BLaER1 (cell line): ENCODE results near the gene ISLR.

Experiments used
- H3K27ac ChIP-seq: shearing (Covaris generic); formaldehyde crosslinking; 2 replicates; pipeline ENCODE4 v1.8.1; 2022
- H3K27me3 ChIP-seq: shearing (Covaris generic); formaldehyde crosslinking; 2 replicates; pipeline ENCODE4 v1.8.1; 2022
- H3K36me3 ChIP-seq: shearing (Covaris generic); formaldehyde crosslinking; 2 replicates; pipeline ENCODE4 v1.8.1; 2022
- H3K4me1 ChIP-seq: shearing (Covaris generic); formaldehyde crosslinking; 2 replicates; pipeline ENCODE4 v1.8.1; 2022
- H3K4me2 ChIP-seq: shearing (Covaris generic); formaldehyde crosslinking; 2 replicates; pipeline ENCODE4 v1.8.1; 2022
- H3K4me3 ChIP-seq: shearing (Covaris generic); formaldehyde crosslinking; 2 replicates; pipeline ENCODE4 v1.8.1; 2022
- H3K9ac ChIP-seq: shearing (Covaris generic); formaldehyde crosslinking; 2 replicates; pipeline ENCODE4 v1.8.1; 2022
- H3K9me3 ChIP-seq: shearing (Covaris generic); formaldehyde crosslinking; 2 replicates; pipeline ENCODE4 v1.8.1; 2022
- H4K20me1 ChIP-seq: shearing (Covaris generic); formaldehyde crosslinking; 2 replicates; pipeline ENCODE4 v1.8.1; 2022
- Cebpa-rat ChIP-seq: shearing (Covaris generic); IDR thresholded peaks from 2 replicates; pipeline ENCODE4 v1.8.1; 2022

The ISLR gene

DNA sequence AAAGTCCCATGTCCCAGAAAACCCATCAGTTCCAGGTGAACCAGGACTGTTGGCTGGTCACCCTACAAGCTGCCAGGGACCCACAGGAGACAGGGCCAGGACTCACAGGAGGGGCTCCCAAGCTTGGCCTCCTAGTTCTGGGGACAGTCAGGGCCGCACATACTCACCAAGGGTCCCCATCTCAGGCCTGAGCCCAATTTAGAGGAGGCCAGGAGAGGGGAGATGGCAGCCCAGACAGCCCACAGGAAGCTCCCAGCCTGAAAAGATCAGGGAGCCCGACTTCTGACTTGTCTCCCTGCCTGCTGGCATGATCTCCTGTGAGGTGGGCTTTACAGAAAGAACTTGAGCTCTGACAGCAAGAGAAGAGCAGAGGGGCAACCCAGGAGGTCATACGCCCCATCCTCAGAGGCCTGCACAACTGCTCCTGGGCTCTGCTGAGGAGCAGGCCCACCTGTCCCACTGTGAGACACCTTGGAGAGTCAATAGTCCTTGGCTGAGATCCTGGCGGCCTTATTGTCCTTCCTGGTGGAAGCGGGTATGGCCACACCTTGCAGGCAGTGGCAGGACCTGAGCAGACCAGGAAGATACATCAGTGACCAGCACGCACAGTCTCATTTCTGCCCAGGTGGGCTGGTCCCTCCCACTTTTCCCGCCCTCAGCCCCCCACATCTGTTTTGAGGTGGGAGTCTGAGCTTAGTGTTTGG lies 2.5 kb upstream of the ISLR start:
- Histone ChIP-seq H4K20me1 (no peaks in the 10 kb centered on the region), H3K4me3 (no peak overlapping the region), H3K9me3 (no peaks in the 10 kb centered on the region), H3K36me3 (no peaks in the 10 kb centered on the region), H3K9ac (no peak overlapping the region), H3K4me2 (no peak overlapping the region), H3K27ac (no peak overlapping the region), H3K4me1 (no peaks in the 10 kb centered on the region), H3K27me3 (no peaks in the 10 kb centered on the region)
- no peak for TF ChIP-seq Cebpa-rat

DNA sequence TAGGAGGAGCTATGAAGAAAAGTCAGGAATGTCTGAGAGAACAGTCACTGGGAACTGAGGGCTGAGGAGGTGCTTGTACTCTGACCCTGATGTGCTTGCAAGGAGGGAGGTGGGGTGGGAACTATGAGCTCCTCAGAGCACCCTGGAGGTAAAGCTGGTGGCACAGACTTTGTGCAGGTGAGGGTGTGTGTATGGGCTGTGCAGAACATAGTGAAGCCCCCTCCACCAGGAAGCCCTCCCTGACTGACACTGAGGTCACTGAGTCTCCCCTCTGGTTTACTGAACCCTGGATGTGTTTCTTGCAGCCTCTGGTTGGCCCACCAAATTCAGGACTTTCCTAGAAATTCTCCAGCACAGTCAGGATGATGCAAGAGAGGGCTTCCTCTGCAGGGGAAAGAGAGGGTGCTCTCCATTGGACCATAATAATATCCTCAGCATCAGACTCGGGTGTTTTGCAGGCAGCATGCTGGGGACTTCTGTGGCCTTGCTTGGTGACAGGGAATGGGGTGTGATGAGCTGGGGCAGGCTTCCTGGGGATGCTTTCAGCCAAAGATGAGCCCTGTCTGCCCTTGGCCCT lies 1.5 kb upstream of the ISLR start:
- H3K36me3 ChIP-seq: no peaks in the 10 kb centered on the region
- no peak overlapping the region for H3K9ac ChIP-seq
- H3K4me2 ChIP-seq: no peak overlapping the region
- TF ChIP-seq Cebpa-rat: no peak
- H3K27ac ChIP-seq: no peak overlapping the region
- H4K20me1 ChIP-seq: no peaks in the 10 kb centered on the region
- H3K4me3 ChIP-seq: no peak overlapping the region
- H3K4me1 ChIP-seq: no peaks in the 10 kb centered on the region
- no peaks in the 10 kb centered on the region for H3K27me3 ChIP-seq
- H3K9me3 ChIP-seq: no peaks in the 10 kb centered on the region

DNA sequence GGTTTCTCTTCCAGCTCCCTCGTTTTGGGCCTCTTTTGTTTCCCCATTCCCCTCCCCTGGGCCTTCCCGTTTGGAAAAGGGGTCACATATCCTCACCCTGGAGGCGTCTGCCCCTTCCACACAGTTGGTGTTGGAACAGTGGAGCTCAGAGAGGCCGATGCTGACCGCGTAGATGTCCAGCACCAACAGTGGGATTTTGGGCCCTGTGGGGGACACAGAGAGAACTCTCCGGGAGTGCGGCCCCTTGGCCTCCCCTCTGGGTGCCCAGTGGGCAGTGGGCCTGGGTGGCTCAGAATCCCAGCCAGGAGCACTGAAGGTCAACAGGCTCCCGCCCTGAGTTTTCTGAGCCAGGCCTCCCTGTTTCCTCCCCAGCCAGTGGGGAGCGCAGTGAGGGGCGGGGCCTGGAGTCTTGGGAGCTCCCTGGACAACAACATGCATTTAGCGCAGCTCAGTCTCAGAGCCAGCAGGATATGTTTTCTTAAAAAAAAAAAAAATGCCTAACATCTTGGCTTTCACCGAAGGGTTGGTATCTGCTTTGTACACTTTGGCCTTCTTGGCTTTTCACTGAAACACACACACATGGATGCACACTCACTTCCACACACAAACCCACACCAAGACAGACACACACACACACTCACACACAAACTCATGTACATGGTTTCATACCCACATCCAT lies 670 bp upstream of the ISLR start:
- Histone ChIP-seq H3K27ac (no peak overlapping the region), H3K36me3 (no peaks in the 10 kb centered on the region), H4K20me1 (no peaks in the 10 kb centered on the region), H3K9ac (no peak overlapping the region), H3K4me2 (no peak overlapping the region), H3K9me3 (no peaks in the 10 kb centered on the region), H3K4me1 (no peaks in the 10 kb centered on the region), H3K4me3 (no peak overlapping the region), H3K27me3 (no peaks in the 10 kb centered on the region)
- no peak for TF ChIP-seq Cebpa-rat

DNA sequence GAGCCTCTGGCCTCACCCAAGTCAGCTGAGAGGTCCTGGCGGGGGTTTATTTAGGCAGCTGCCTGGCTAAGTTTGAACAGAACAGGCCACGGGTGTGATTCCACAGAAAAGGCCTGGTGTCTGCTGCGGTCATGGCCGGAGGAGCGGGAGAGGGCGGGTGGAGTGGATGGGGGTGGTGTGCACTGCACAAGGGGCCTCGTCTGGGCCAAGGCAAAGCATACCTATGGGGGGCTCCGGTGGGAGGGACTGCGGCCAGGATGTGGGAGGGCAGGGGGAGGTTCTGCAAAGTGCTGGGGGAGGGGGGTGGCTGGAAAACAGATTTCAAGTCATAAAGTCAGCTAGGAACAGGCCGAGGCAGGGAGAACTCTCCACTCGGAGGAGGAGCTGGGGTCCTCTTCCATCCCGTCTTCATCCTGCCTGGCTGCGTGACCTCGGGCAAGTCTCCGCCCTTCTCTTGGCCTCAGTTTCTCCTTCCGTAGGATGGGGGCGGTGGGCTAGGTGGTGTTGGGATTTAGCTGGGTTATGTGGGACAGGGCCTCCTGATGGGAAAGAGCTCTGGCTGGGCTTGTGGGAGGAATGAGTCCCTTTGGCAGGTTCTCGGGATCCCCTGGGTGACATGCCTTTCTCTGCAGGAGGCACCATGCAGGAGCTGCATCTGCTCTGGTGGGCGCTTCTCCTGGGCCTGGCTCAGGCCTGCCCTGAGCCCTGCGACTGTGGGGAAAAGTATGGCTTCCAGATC lies 878 bp downstream of the ISLR start:
- no peaks in the 10 kb centered on the region for H3K9me3 ChIP-seq
- H3K27me3 ChIP-seq: no peaks in the 10 kb centered on the region
- H3K4me1 ChIP-seq: no peaks in the 10 kb centered on the region
- no peaks in the 10 kb centered on the region for H4K20me1 ChIP-seq
- no peaks in the 10 kb centered on the region for H3K36me3 ChIP-seq
- no peak overlapping the region for H3K4me3 ChIP-seq
- TF ChIP-seq Cebpa-rat: no peak
- H3K9ac ChIP-seq: no peak overlapping the region
- no peak overlapping the region for H3K4me2 ChIP-seq
- H3K27ac ChIP-seq: no peak overlapping the region

DNA sequence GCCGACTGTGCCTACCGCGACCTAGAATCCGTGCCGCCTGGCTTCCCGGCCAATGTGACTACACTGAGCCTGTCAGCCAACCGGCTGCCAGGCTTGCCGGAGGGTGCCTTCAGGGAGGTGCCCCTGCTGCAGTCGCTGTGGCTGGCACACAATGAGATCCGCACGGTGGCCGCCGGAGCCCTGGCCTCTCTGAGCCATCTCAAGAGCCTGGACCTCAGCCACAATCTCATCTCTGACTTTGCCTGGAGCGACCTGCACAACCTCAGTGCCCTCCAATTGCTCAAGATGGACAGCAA lies 1.4 kb downstream of the ISLR start:
- Histone ChIP-seq H3K27me3 (no peaks in the 10 kb centered on the region), H3K27ac (no peak overlapping the region), H3K9me3 (no peaks in the 10 kb centered on the region), H3K4me3 (no peak overlapping the region), H3K4me1 (no peaks in the 10 kb centered on the region), H3K36me3 (no peaks in the 10 kb centered on the region), H3K4me2 (no peak overlapping the region), H3K9ac (no peak overlapping the region), H4K20me1 (no peaks in the 10 kb centered on the region)
- no peak for TF ChIP-seq Cebpa-rat

DNA sequence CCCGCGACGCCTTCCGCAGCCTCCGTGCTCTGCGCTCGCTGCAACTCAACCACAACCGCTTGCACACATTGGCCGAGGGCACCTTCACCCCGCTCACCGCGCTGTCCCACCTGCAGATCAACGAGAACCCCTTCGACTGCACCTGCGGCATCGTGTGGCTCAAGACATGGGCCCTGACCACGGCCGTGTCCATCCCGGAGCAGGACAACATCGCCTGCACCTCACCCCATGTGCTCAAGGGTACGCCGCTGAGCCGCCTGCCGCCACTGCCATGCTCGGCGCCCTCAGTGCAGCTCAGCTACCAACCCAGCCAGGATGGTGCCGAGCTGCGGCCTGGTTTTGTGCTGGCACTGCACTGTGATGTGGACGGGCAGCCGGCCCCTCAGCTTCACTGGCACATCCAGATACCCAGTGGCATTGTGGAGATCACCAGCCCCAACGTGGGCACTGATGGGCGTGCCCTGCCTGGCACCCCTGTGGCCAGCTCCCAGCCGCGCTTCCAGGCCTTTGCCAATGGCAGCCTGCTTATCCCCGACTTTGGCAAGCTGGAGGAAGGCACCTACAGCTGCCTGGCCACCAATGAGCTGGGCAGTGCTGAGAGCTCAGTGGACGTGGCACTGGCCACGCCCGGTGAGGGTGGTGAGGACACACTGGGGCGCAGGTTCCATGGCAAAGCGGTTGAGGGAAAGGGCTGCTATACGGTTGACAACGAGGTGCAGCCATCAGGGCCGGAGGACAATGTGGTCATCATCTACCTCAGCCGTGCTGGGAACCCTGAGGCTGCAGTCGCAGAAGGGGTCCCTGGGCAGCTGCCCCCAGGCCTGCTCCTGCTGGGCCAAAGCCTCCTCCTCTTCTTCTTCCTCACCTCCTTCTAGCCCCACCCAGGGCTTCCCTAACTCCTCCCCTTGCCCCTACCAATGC lies 2.0 kb downstream of the ISLR start:
- H3K4me3 ChIP-seq: no peak overlapping the region
- no peak for TF ChIP-seq Cebpa-rat
- no peaks in the 10 kb centered on the region for H3K27me3 ChIP-seq
- H3K36me3 ChIP-seq: no peaks in the 10 kb centered on the region
- H3K4me1 ChIP-seq: no peaks in the 10 kb centered on the region; the same call in 1 of the 2 replicates
- no peaks in the 10 kb centered on the region for H4K20me1 ChIP-seq
- H3K9me3 ChIP-seq: no peaks in the 10 kb centered on the region
- no peak overlapping the region for H3K4me2 ChIP-seq
- no peak overlapping the region for H3K9ac ChIP-seq
- H3K27ac ChIP-seq: no peak overlapping the region

DNA sequence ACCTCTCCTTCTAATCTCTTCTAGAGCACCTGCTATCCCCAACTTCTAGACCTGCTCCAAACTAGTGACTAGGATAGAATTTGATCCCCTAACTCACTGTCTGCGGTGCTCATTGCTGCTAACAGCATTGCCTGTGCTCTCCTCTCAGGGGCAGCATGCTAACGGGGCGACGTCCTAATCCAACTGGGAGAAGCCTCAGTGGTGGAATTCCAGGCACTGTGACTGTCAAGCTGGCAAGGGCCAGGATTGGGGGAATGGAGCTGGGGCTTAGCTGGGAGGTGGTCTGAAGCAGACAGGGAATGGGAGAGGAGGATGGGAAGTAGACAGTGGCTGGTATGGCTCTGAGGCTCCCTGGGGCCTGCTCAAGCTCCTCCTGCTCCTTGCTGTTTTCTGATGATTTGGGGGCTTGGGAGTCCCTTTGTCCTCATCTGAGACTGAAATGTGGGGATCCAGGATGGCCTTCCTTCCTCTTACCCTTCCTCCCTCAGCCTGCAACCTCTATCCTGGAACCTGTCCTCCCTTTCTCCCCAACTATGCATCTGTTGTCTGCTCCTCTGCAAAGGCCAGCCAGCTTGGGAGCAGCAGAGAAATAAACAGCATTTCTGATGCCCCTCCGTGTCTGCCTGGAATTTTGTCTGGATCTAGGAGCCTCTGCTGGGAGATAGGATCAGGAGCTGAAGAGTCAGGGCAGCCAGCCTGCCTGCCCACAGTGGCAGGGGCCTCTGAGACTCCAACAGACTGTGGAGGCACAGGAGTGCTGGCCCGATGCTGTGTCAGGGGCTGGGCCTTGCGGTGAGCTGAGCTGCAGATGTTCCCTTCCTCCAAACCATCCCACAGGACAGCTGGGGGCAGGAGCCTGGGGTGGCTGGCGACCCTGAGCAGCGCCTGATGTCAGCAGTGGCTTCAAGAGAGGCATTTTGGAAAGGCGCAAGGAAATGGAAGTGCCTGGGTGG lies 3.0 kb downstream of the ISLR start:
- Histone ChIP-seq H3K4me3 (no peak overlapping the region), H3K36me3 (no peaks in the 10 kb centered on the region), H4K20me1 (no peaks in the 10 kb centered on the region), H3K9me3 (no peaks in the 10 kb centered on the region), H3K4me2 (no peak overlapping the region), H3K4me1 (no peaks in the 10 kb centered on the region; the same call in 1 of the 2 replicates), H3K27me3 (no peaks in the 10 kb centered on the region), H3K27ac (no peak overlapping the region), H3K9ac (no peak overlapping the region)
- TF ChIP-seq Cebpa-rat: no peak

DNA sequence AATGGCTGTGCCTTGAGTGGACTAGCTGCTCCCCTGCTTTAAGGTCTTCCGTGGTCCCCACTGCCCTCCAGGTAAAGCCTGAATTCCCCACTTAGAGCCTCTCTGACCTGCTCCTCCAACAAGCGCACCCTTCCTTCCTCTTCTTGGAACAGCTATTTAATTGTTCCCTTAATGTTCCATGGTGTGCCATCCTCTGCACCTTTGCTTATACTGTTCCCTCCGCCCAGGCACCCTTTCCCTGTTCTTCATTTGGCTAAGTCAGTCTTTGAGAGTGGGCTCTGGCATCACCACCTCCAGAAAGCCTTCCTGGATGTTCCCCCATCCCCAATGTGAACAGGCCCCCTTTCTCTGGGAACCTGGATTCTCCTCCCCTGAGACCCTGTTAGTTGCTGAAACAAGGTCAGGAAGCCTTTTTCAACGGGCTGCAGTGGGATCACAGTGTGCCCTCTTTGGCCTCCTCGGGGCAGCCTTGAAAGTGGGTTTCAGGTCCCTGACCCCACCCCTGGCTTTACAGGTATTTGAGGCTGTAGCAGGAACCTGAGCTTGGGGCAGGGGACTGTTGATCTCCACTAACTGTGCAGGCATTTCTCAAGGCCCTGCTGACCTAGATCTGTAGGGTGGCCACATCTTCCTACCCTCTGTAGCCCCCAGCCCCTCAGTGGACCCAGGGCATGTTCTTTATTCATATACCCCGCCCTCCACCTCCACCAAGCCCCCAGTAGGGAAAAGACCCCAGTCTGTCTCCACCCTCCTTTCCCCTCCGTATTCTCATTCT lies 5.0 kb downstream of the ISLR start:
- Histone ChIP-seq H3K4me3 (no peak overlapping the region), H3K9ac (no peak overlapping the region), H3K4me2 (no peak overlapping the region), H3K9me3 (no peaks in the 10 kb centered on the region), H3K27me3 (no peaks in the 10 kb centered on the region), H3K4me1 (no peaks in the 10 kb centered on the region; the same call in 1 of the 2 replicates), H3K36me3 (no peaks in the 10 kb centered on the region), H3K27ac (no peak overlapping the region), H4K20me1 (no peaks in the 10 kb centered on the region)
- TF ChIP-seq Cebpa-rat: no peak
